Suprapubic skin (tissue), 3 donors: ENCODE results near the gene APCDD1.

Source experiments
- POLR2AphosphoS5 ChIP-seq, 3 donors: sonication (generic); formaldehyde crosslinking; IDR thresholded peaks; one replicate each; pipeline ENCODE4 v1.6.1; 2017; ENCODE audit warnings: antibody characterized with exemption in 3 of 3
- TF ChIP-seq, protein P1 (sequence below), 2 donors: fragments of 200-600 bp in 1 of 2; fragments of 450-650 bp in 1 of 2; sonication (generic) in 1 of 2; IDR thresholded peaks; one replicate each; pipeline ENCODE4 v1.5.1; 2016 to 2019; ENCODE audit warnings: antibody characterized with exemption in 2 of 2, mild to moderate bottlenecking in 1 of 2, moderate library complexity in 1 of 2

DNA sequence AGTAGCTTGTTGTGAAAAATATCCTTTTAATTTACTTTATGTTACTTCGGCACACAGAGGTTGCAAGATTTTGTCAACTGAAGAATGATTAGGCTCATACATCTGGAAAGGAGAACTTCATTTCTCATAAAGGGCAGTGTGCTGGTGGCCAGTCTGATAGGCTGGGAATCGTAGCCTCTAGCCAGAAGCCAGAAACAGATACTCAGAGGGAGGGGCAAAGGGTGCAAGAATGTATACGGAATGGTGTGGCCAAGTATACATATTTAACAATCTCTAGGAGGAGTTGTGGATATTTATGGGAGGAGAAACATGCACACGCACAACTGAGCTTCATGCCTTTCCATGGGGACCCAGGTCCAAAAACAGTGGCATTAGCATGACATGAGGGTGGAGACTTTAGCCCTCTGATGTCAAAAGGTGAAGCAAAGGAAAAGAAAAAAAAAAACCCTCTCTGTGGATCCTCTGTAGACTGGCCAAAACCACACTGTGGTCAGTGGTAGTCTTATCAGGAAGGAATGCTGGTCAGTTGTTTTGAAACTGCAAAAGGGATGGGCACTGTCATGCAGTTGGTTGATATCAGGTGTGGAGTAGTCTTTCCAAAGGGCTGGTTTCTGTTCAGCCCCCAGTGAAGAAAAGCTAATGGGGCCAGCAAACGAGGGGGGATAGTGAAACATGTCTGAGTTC lies 34.9 kb upstream of the APCDD1 start:
- no peak for TF ChIP-seq POLR2AphosphoS5 (IDR thresholded peaks at IDR 0.05)
- TF ChIP-seq, protein P1, sequence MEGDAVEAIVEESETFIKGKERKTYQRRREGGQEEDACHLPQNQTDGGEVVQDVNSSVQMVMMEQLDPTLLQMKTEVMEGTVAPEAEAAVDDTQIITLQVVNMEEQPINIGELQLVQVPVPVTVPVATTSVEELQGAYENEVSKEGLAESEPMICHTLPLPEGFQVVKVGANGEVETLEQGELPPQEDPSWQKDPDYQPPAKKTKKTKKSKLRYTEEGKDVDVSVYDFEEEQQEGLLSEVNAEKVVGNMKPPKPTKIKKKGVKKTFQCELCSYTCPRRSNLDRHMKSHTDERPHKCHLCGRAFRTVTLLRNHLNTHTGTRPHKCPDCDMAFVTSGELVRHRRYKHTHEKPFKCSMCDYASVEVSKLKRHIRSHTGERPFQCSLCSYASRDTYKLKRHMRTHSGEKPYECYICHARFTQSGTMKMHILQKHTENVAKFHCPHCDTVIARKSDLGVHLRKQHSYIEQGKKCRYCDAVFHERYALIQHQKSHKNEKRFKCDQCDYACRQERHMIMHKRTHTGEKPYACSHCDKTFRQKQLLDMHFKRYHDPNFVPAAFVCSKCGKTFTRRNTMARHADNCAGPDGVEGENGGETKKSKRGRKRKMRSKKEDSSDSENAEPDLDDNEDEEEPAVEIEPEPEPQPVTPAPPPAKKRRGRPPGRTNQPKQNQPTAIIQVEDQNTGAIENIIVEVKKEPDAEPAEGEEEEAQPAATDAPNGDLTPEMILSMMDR (IDR thresholded peaks at IDR 0.05): no peak
